A673 (cell line): ENCODE data around the gene CFAP58. TPM values are rescaled to one million over a fixed set of nuclear protein-coding genes. Genes with fewer than 3 reads are reported as not detected.

Experiments used
- BruUV-seq: library from RNA; stranded (reverse); fragments of 400-500 nt; replicated peaks from 2 replicates; lab custom pipeline; 2021; lab: Mats Ljungman, UMichigan
- CTCF ChIA-PET: fragments of 300-600 bp; sonication (Branson Sonifier 250); formaldehyde crosslinking; loops from one replicate; lab custom pipeline; 2022; ENCODE audit warnings: antibody characterized with exemption; lab: Charles Lee
- POLR2A ChIA-PET: fragments of 300-600 bp; sonication (Branson Sonifier 250); formaldehyde crosslinking; loops from one replicate; lab custom pipeline; 2022; ENCODE audit warnings: antibody characterized with exemption; ENCODE audit not compliant: low non-redundant PET; lab: Charles Lee
- DNase-seq: peaks from one replicate; pipeline ENCODE4 v3.0.0-alpha.2; 2015; ENCODE audit warnings: low spot score
- H3K27ac ChIP-seq: fragments of 200-600 bp; sonication (generic); 2 replicates; pipeline ENCODE4 v1.5.1; 2016; ENCODE audit warnings: mixed run types, low read depth, mild to moderate bottlenecking, mixed read lengths, antibody characterized with exemption, low read length; ENCODE audit not compliant: poor library complexity, severe bottlenecking
- H3K27me3 ChIP-seq: fragments of 200-600 bp; sonication (generic); replicated peaks from 2 replicates; pipeline ENCODE4 v1.6.1; 2017; ENCODE audit warnings: mixed run types, low read depth, mild to moderate bottlenecking, mixed read lengths, antibody characterized with exemption, low read length; ENCODE audit not compliant: insufficient read depth, poor library complexity
- H3K36me3 ChIP-seq: fragments of 200-600 bp; sonication (generic); 2 replicates; pipeline ENCODE4 v1.6.1; 2016; ENCODE audit warnings: mixed run types, mild to moderate bottlenecking, mixed read lengths, antibody characterized with exemption, low read length; ENCODE audit not compliant: insufficient read depth, poor library complexity, severe bottlenecking
- H3K4me1 ChIP-seq: fragments of 200-600 bp; sonication (generic); 2 replicates; pipeline ENCODE4 v1.6.1; 2017; ENCODE audit warnings: mixed run types, mild to moderate bottlenecking, mixed read lengths, antibody characterized with exemption, low read length; ENCODE audit not compliant: insufficient read depth, poor library complexity, severe bottlenecking
- H3K4me3 ChIP-seq: fragments of 200-600 bp; sonication (generic); 2 replicates; pipeline ENCODE4 v1.5.1; 2016; ENCODE audit warnings: low read depth, mixed run types, mild to moderate bottlenecking, mixed read lengths, low read length; ENCODE audit not compliant: poor library complexity, severe bottlenecking
- H3K9me3 ChIP-seq: fragments of 200-600 bp; sonication (generic); 2 replicates; pipeline ENCODE4 v1.6.1; 2016; ENCODE audit warnings: mixed run types, low read depth, mild to moderate bottlenecking, mixed read lengths, antibody characterized with exemption, low read length; ENCODE audit not compliant: poor library complexity, severe bottlenecking
- CTCF ChIP-seq: fragments of 300-800, 200-600 bp; sonication (generic); conservative IDR thresholded peaks from 2 replicates; pipeline ENCODE4 v1.5.1; 2017; ENCODE audit warnings: low read depth, mild to moderate bottlenecking, antibody characterized with exemption, low read length, moderate library complexity, mixed read lengths
- EZH2 ChIP-seq: fragments of 200-600 bp; sonication (generic); IDR thresholded peaks from 2 replicates; pipeline ENCODE4 v1.6.1; 2017; ENCODE audit warnings: borderline replicate concordance, low read depth, mild to moderate bottlenecking, mixed read lengths, antibody characterized with exemption, low read length; ENCODE audit not compliant: poor library complexity, severe bottlenecking
- intact Hi-C: fragments of 100-400 bp; cut with micrococcal nuclease; formaldehyde crosslinking; loops from one replicate; pipeline ENCODE4 v1.10.0; 2022; ENCODE audit not compliant: unreplicated experiment
- total RNA-seq: library from RNA; stranded (reverse); gene quantifications from 2 replicates; pipeline ENCODE4 v1.2.3, GENCODE V29; 2021

The CFAP58 gene
- total RNA-seq, 1 experiment from 2014 or later = 0.17 TPM

DNA sequence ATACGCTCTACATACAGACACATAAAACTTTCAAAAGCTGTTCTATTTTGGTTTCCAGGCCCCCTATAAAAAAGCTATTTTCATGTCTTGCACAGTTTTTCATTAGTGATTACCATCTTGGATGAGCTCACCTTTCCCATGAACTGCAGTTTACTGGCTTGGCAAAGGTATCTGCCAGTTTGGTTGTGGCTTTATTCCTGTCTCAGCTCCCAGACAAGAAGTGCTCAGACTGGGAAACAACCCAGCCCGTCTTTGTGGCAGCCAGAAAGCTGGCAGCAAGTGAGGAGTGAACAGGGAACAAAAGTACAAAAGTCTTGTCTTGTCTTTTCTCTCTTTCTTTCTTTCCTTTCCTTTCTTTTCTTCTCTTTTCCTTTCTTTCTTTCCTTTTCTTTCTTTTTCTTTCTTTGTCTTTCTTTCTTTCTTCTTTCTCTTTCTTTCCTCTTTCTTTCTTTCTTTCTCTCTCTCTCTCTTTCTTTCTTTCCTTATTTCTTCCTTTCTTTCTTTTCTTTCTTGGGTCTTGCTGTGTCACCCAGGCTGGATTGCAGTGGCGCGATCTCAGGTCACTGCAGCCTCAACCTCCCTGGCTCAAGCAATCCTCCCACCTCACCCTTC is 138.8 kb downstream of the CFAP58 start:
- intact Hi-C loops = no loop called here
- CTCF ChIA-PET = no interaction called here

DNA sequence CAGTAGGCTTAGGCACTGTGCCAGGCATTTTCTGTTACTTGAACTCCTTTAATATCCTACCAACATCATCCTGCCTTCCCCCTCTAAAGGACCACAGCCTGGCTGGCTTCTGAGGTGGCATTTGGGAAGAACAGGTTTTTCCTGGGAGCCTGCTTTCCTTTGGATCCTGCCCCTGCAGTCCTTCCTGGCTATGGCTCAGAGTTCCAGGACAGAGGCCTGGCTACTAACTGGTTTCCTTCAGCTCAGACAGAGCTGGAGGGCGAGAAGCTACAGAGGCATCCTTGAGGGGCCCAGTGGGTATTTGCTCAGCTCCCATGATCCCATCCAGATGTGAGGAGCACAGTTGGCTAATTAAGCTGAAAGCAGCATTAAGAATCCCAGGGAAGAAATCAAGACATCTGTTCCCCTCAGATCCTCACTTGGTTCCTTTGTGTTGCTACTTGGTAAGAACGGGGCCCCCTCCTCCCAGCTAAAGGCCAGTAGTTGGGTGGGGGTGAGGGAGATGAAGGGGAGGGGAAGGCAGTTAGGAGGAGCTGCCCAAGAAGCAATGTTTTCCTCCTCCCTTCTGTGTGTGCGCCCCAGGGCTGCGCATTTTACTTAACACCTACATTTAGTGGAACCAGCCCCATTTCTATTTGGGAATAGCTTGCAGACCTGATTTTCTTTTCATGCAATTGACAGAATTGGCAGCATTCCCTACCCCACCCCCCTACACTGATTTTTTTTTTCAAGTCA is 144.9 kb downstream of the CFAP58 start:
- no TSS peak for BruUV-seq
- Histone ChIP-seq H3K4me1 (no peaks in the 10 kb centered on the region), H3K27ac (no peak overlapping the region), H3K27me3 (peaks cover 22% of the 10 kb centered on the region), H3K4me3 (no peak overlapping the region), H3K9me3 (no peaks in the 10 kb centered on the region), H3K36me3 (no peaks in the 10 kb centered on the region)
- CTCF ChIA-PET = interaction anchor here (0.6 kb wide), 2 partner anchors 29 to 48 kb away, joined by 5 to 10 read pairs; no protein-coding TSS in a partner anchor
- POLR2A ChIA-PET = no interaction called here
- no peak for DNase-seq
- TF ChIP-seq EZH2 (no peak), CTCF (no peak)
- intact Hi-C loops = no loop called here

More for the DNA sequence above, 138.8 kb downstream of the CFAP58 start:
- Histone ChIP-seq H3K27ac (no peak overlapping the region), H3K4me1 (no peaks in the 10 kb centered on the region), H3K36me3 (no peaks in the 10 kb centered on the region), H3K4me3 (no peak overlapping the region), H3K27me3 (no peaks in the 10 kb centered on the region), H3K9me3 (no peaks in the 10 kb centered on the region)
- no TSS peak for BruUV-seq
- TF ChIP-seq EZH2 = no peak
- no peak for TF ChIP-seq CTCF
- POLR2A ChIA-PET = no interaction called here
- DNase-seq = no peak

DNA sequence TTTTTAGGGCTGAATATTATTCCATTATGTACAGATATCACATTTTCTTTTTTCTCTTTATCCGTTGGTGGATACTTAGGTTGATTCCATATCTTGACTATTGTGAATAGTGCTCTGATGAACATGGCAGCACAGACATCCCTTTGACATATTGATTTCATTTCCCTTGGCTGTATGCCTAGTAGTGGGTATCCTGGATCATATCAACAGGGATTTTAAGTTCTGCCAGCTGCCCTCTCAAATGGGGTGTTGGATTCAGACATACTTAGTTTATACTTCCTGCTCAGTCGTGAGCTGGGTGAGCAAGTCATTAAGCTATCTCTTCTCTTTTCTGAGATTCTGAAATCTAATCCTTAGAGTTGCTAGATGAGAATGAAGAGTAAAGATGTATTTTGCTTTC is 147.8 kb downstream of the CFAP58 start:
- POLR2A ChIA-PET = no interaction called here

More for the DNA sequence above, 147.8 kb downstream of the CFAP58 start:
- TF ChIP-seq CTCF = no peak
- TF ChIP-seq EZH2 = no peak
- CTCF ChIA-PET = no interaction called here
- intact Hi-C loops = no loop called here
- no peaks in the 10 kb centered on the region for H3K4me1 ChIP-seq
- peaks cover 30% of the 10 kb centered on the region for H3K27me3 ChIP-seq
- no peak overlapping the region for H3K4me3 ChIP-seq
- H3K9me3 ChIP-seq = no peaks in the 10 kb centered on the region
- H3K36me3 ChIP-seq = no peaks in the 10 kb centered on the region
- no peak for DNase-seq
- H3K27ac ChIP-seq = no peak overlapping the region
- no TSS peak for BruUV-seq
